K562 (cell line): ENCODE results near the gene REPS1. TPM values are rescaled to one million over a fixed set of nuclear protein-coding genes. Genes with fewer than 3 reads are reported as not detected.

Experiments
- ATAC-seq: fragments of 200-7000 bp; cut with Tn5 transposase; 3 replicates; pipeline ENCODE4 v1.9.1; 2020; ENCODE audit warnings: moderate library complexity
- BruUV-seq: library from RNA; stranded (reverse); fragments of 400-500 nt; replicated peaks from 2 replicates; lab custom pipeline; 2021; lab: Mats Ljungman, UMichigan
- CTCF ChIA-PET: fragments of 300-600 bp; formaldehyde crosslinking; extraction: SDS; loops from one replicate; lab custom pipeline; 2021; ENCODE audit warnings: low intra/inter-chr PET ratio; lab: Yijun Ruan, JAX
- POLR2A ChIA-PET: fragments of 300-600, 350-650 bp; sonication (Branson Sonifier 250); formaldehyde crosslinking; extraction: SDS; loops from one replicate; lab custom pipeline; 2021; ENCODE audit warnings: antibody characterized with exemption, inconsistent platforms; lab: Yijun Ruan, JAX
- DNase-seq, 4 experiments: peaks; one replicate each; pipeline versions ENCODE4 v3.0.0 to v3.0.0-alpha.2; 2011 to 2018; ENCODE audit warnings: low spot score in 3 of 4, mixed read lengths in 3 of 4; ENCODE audit errors: extremely low read depth in 1 of 4
- FAIRE-seq: peaks from 2 replicates; lab custom pipeline; 2011; peaks lifted over from hg19 to GRCh38; lab: Jason Lieb, UNC
- H2AFZ ChIP-seq: 2 replicates; pipeline ENCODE4 v1.6.0; 2011; ENCODE audit warnings: low read depth, low read length, control low read depth, inconsistent platforms
- H3K27ac ChIP-seq: fragments of 200-600 bp; 3 replicates; pipeline ENCODE4 v1.8.0; 2011; ENCODE audit warnings: low read depth, mild to moderate bottlenecking, control low read depth, inconsistent platforms, low read length, moderate library complexity, mixed read lengths; ENCODE audit errors: extremely low read depth
- H3K27me3 ChIP-seq, 2 experiments: fragments of 300-600 bp in 1 of 2; 2 replicates in 1 of 2; 3 replicates in 1 of 2; pipeline versions ENCODE4 v1.6.0 to v1.8.0; 2011; ENCODE audit warnings: inconsistent platforms in 2 of 2, low read length in 2 of 2, mild to moderate bottlenecking in 1 of 2, mixed read lengths in 1 of 2, moderate library complexity in 1 of 2; ENCODE audit not compliant: control insufficient read depth in 2 of 2, insufficient read depth in 2 of 2
- H3K36me3 ChIP-seq: fragments of 300-600 bp; 3 replicates; pipeline ENCODE4 v1.8.0; 2011; ENCODE audit warnings: mild to moderate bottlenecking, low read length, inconsistent platforms; ENCODE audit not compliant: control insufficient read depth, insufficient read depth
- H3K4me1 ChIP-seq, 2 experiments: fragments of 200-600 bp in 1 of 2; replicated peaks in 1 of 2; 2 replicates in 1 of 2; 3 replicates in 1 of 2; pipeline versions ENCODE4 v1.5.1 to v1.8.0; 2011; ENCODE audit warnings: inconsistent platforms in 2 of 2, low read length in 2 of 2, mild to moderate bottlenecking in 1 of 2, mixed read lengths in 1 of 2, moderate library complexity in 1 of 2; ENCODE audit not compliant: control insufficient read depth in 2 of 2, insufficient read depth in 2 of 2
- H3K4me2 ChIP-seq: 2 replicates; pipeline ENCODE4 v1.6.1; 2011; ENCODE audit warnings: low read length, control low read depth, inconsistent platforms, mixed read lengths; ENCODE audit not compliant: insufficient read depth
- H3K4me3 ChIP-seq: fragments of 200-600 bp; sonication (generic), shearing (Covaris generic); 2 replicates; pipeline ENCODE4 v1.5.1; 2016; ENCODE audit warnings: control low read depth, inconsistent platforms
- H3K79me2 ChIP-seq: fragments of 200-600 bp; 3 replicates; pipeline ENCODE4 v1.8.0; 2011; ENCODE audit warnings: low read length, inconsistent platforms; ENCODE audit not compliant: control insufficient read depth, insufficient read depth
- H3K9ac ChIP-seq, 2 experiments: 2 replicates each; pipeline versions ENCODE4 v1.6.0 to v1.6.1; 2011; ENCODE audit warnings: low read depth in 2 of 2, low read length in 2 of 2, control low read depth in 1 of 2, inconsistent platforms in 1 of 2, mild to moderate bottlenecking in 1 of 2, mixed read lengths in 1 of 2; ENCODE audit not compliant: insufficient read depth in 1 of 2
- H3K9me1 ChIP-seq: one replicate; pipeline ENCODE4 v1.6.0; 2011; ENCODE audit warnings: inconsistent platforms, mild to moderate bottlenecking, low read length, moderate library complexity; ENCODE audit not compliant: control insufficient read depth, insufficient read depth
- H3K9me3 ChIP-seq: replicated peaks from 2 replicates; pipeline ENCODE4 v1.5.1; 2011; ENCODE audit warnings: low read depth, low read length, inconsistent platforms; ENCODE audit not compliant: control insufficient read depth, insufficient read depth
- H4K20me1 ChIP-seq: replicated peaks from 2 replicates; pipeline ENCODE4 v1.6.1; 2011; ENCODE audit warnings: low read length, inconsistent platforms, mixed read lengths; ENCODE audit not compliant: control insufficient read depth, insufficient read depth
- BMI1 ChIP-seq: fragments of 150-350 bp; IDR thresholded peaks from 2 replicates; pipeline ENCODE4 v1.6.1; 2014; ENCODE audit warnings: low read length
- EWSR1 ChIP-seq: fragments of 450-650 bp; IDR thresholded peaks from 2 replicates; pipeline ENCODE4 v1.6.1; 2018; ENCODE audit warnings: borderline replicate concordance, mild to moderate bottlenecking, low read depth, moderate library complexity; ENCODE audit not compliant: partially characterized antibody
- MLLT1 ChIP-seq, 2 experiments: fragments of 450-650 bp; IDR thresholded peaks; 2 replicates each; pipeline ENCODE4 v1.6.1; 2016
- NCOA2 ChIP-seq, 2 experiments: fragments of 450-650 bp; IDR thresholded peaks; 2 replicates each; pipeline ENCODE4 v1.6.1; 2018; ENCODE audit warnings: mild to moderate bottlenecking in 2 of 2, moderate library complexity in 1 of 2; ENCODE audit not compliant: partially characterized antibody in 2 of 2
- SMARCE1 ChIP-seq: fragments of 450-650 bp; IDR thresholded peaks from 2 replicates; pipeline ENCODE4 v1.7.1; 2016; ENCODE audit warnings: mild to moderate bottlenecking
- SRSF1 ChIP-seq: fragments of 200-400 bp; formaldehyde crosslinking; IDR thresholded peaks from 2 replicates; pipeline ENCODE4 v1.6.1; 2017; ENCODE audit warnings: mild to moderate bottlenecking, low read depth, low read length, moderate library complexity
- TAF9B ChIP-seq: fragments of 450-650 bp; IDR thresholded peaks from 2 replicates; pipeline ENCODE4 v1.6.1; 2018; ENCODE audit warnings: mild to moderate bottlenecking; ENCODE audit not compliant: partially characterized antibody
- TEAD2 ChIP-seq: fragments of 450-650 bp; IDR thresholded peaks from 2 replicates; pipeline ENCODE4 v1.6.1; 2016; ENCODE audit warnings: missing genetic modification characterization, control low read depth, missing compliant biosample characterization
- TRIM28 ChIP-seq: fragments of 450-650 bp; IDR thresholded peaks from 2 replicates; pipeline ENCODE4 v1.6.1; 2017
- ZBTB26 ChIP-seq: fragments of 450-650 bp; formaldehyde crosslinking; IDR thresholded peaks from 2 replicates; pipeline ENCODE4 v1.4.0; 2022; ENCODE audit warnings: missing genetic modification characterization
- ZNF23 ChIP-seq: fragments of 250-450 bp; sonication (Bioruptor Pico); IDR thresholded peaks from 2 replicates; pipeline ENCODE4 v1.4.0; 2020; ENCODE audit warnings: mild to moderate bottlenecking
- ZNF76 ChIP-seq: fragments of 250-450 bp; sonication (Bioruptor Pico); IDR thresholded peaks from 2 replicates; pipeline ENCODE4 v1.4.0; 2020; ENCODE audit warnings: mild to moderate bottlenecking, moderate library complexity, borderline replicate concordance
- WGBS: fragments of 100-300 bp; shearing (Covaris generic); methylation state at CpG from one replicate; pipeline ENCODE4 v1.1.6; 2016; ENCODE audit warnings: low coverage, mixed read lengths; ENCODE audit not compliant: insufficient coverage; ENCODE audit errors: missing lambda C conversion rate; 5-methylcytosine and 5-hydroxymethylcytosine counted together
- in situ Hi-C: fragments of 300-500 bp; cut with MboI; formaldehyde crosslinking; loops from 4 replicates; pipeline ENCODE4 v1.15.0; 2018; ENCODE audit warnings: inconsistent platforms, mixed read lengths
- intact Hi-C: fragments of 100-400 bp; cut with micrococcal nuclease; formaldehyde crosslinking; loops from 2 replicates; pipeline ENCODE4 v1.14.2; 2022
- polyA plus RNA-seq, 8 experiments: library from polyadenylated mRNA; depleted of rRNA in 4 of 8; stranded (reverse) in 5 of 8; unstranded in 3 of 8; fragments of >200 nt; fragmentation: Nextera tagmentation in 2 of 8; fragmentation: Illumina TruSeq in 1 of 8; extraction: Ambion mirVana in 2 of 8; extraction: Trizol in 1 of 8; gene quantifications; 2 replicates each; pipeline versions ENCODE4 v1.2.1 to v1.2.3, GENCODE V29; 2011 to 2014; ENCODE audit warnings: inconsistent platforms in 1 of 8, missing spikeins in 1 of 8
- total RNA-seq, 7 experiments: library from RNA; depleted of rRNA in 6 of 7; stranded (reverse); fragments of >200 nt in 6 of 7; fragmentation: Illumina TruSeq in 2 of 7; extraction: Trizol in 2 of 7; gene quantifications; 2 replicates each; pipeline versions ENCODE4 v1.2.1 to v1.2.3, GENCODE V29; 2011 to 2021; ENCODE audit warnings: low replicate concordance in 1 of 7
- TF ChIP-seq, protein P1 (sequence below): fragments of 250-450 bp; sonication (Bioruptor Pico); IDR thresholded peaks from 2 replicates; pipeline ENCODE4 v1.8.0; 2022; ENCODE audit warnings: inconsistent platforms
- TF ChIP-seq, protein P2 (sequence below): fragments of 250-450 bp; sonication (Bioruptor Pico); IDR thresholded peaks from 2 replicates; pipeline ENCODE4 v1.4.0; 2020

Gene REPS1
- total and polyA plus RNA-seq, 9 of the 15 experiments (the other 6 are each of a cell fraction or from before 2014, with no cell fraction given) = 7.9 to 36.0 (median 27.8) TPM

GRCh38 chr6:138885156-138885819 is 102.8 kb downstream of the REPS1 start:
- Histone ChIP-seq H3K79me2 (no peaks in the 10 kb centered on the region), H3K36me3 (no peaks in the 10 kb centered on the region), H4K20me1 (no peaks in the 10 kb centered on the region), H3K4me3 (no peak overlapping the region), H3K4me2 (no peak overlapping the region), H3K27me3 (peaks cover 7 to 15% of the 10 kb centered on the region in 2 experiments; a peak in 4 of 5 replicates), H3K9me1 (no peaks in the 10 kb centered on the region), H3K9me3 (no peaks in the 10 kb centered on the region), H2AFZ (no peak overlapping the region), H3K27ac (no peak overlapping the region), H3K4me1 (no peaks in the 10 kb centered on the region), H3K9ac (no peak overlapping the region)
- ATAC-seq (peak; percentile 32; the same call in 1 of the 3 replicates), DNase-seq (no peak), FAIRE-seq (no peak)
- intact Hi-C loops (no loop called here), in situ Hi-C loops (no loop called here)
- TF ChIP-seq SMARCE1 (no peak), TRIM28 (no peak), EWSR1 (no peak), ZNF76 (no peak), ZNF23 (no peak), SRSF1 (no peak), TAF9B (no peak), BMI1 (no peak), TEAD2 (tag) (no peak), NCOA2 (IDR thresholded peaks at IDR 0.05; ENCODE audit: partially characterized antibody in 2 of 2) (no peak), MLLT1 (IDR thresholded peaks at IDR 0.05) (no peak), ZBTB26 (CRISPR knock-in tag) (no peak)
- TF ChIP-seq, protein P1, sequence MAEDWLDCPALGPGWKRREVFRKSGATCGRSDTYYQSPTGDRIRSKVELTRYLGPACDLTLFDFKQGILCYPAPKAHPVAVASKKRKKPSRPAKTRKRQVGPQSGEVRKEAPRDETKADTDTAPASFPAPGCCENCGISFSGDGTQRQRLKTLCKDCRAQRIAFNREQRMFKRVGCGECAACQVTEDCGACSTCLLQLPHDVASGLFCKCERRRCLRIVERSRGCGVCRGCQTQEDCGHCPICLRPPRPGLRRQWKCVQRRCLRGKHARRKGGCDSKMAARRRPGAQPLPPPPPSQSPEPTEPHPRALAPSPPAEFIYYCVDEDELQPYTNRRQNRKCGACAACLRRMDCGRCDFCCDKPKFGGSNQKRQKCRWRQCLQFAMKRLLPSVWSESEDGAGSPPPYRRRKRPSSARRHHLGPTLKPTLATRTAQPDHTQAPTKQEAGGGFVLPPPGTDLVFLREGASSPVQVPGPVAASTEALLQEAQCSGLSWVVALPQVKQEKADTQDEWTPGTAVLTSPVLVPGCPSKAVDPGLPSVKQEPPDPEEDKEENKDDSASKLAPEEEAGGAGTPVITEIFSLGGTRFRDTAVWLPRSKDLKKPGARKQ = no peak
- TF ChIP-seq, protein P2, sequence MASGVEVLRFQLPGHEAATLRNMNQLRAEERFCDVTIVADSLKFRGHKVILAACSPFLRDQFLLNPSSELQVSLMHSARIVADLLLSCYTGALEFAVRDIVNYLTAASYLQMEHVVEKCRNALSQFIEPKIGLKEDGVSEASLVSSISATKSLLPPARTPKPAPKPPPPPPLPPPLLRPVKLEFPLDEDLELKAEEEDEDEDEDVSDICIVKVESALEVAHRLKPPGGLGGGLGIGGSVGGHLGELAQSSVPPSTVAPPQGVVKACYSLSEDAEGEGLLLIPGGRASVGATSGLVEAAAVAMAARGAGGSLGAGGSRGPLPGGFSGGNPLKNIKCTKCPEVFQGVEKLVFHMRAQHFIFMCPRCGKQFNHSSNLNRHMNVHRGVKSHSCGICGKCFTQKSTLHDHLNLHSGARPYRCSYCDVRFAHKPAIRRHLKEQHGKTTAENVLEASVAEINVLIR (CRISPR knock-in tag) = no peak
- BruUV-seq = no TSS peak
- 4% methylated on average over 13 of the region's 13 CpGs for WGBS
- POLR2A ChIA-PET = interaction anchor here (0.6 kb wide), 1 partner anchor 131 kb away, joined by 3 read pairs; no protein-coding TSS in a partner anchor
- CTCF ChIA-PET = no interaction called here
